NCI-H345 treated with DMSO at 0.1 percent for 48 hours (cell line): ENCODE data around the gene ENTPD6.
"Not testable (repeated sequence)": the region's sequence is repeated elsewhere in the genome, so short reads cannot be mapped to it uniquely, and the experiment has no call there.

Experiments
- DNase-seq: peaks from one replicate; lab custom pipeline; 2025; ENCODE audit not compliant: unreplicated experiment; lab: John Stamatoyannopoulos, UW

The ENTPD6 gene

GRCh38 chr20:25223179-25223661 is 27.7 kb downstream of the ENTPD6 start:
- DNase-seq: no peak

- no peak for DNase-seq
These were observed 28.5 kb downstream of the ENTPD6 start for GRCh38 chr20:25223765-25224720.

GRCh38 chr20:25224941-25225340 is 29.4 kb downstream of the ENTPD6 start:
- no peak for DNase-seq

- DNase-seq: no peak
These were observed 30.3 kb downstream of the ENTPD6 start for GRCh38 chr20:25225642-25226432.

GRCh38 chr20:25226433-25227316 is 31.2 kb downstream of the ENTPD6 start:
- DNase-seq: no peak

GRCh38 chr20:25227317-25227831 is 31.9 kb downstream of the ENTPD6 start:
- DNase-seq: no peak

GRCh38 chr20:25229486-25230165 is 34.1 kb downstream of the ENTPD6 start:
- no peak for DNase-seq

- no peak for DNase-seq
These were observed 34.8 kb downstream of the ENTPD6 start for GRCh38 chr20:25230166-25230831.

- no peak for DNase-seq
These were observed 37.7 kb downstream of the ENTPD6 start for GRCh38 chr20:25233016-25233772.

GRCh38 chr20:25234009-25234849 is 38.7 kb downstream of the ENTPD6 start:
- not testable (repeated sequence) for DNase-seq

- no peak for DNase-seq
These were observed 41.2 kb downstream of the ENTPD6 start for GRCh38 chr20:25236450-25237304.

GRCh38 chr20:25237610-25238318 is 42.3 kb downstream of the ENTPD6 start:
- DNase-seq: no peak

GRCh38 chr20:25238319-25239037 is 43.0 kb downstream of the ENTPD6 start:
- no peak for DNase-seq

GRCh38 chr20:25239387-25240370 is 44.2 kb downstream of the ENTPD6 start:
- DNase-seq: no peak
